Measurements from ENCODE around the gene XIST.
"Not testable (repeated sequence)": the region's sequence is repeated elsewhere in the genome, so short reads cannot be mapped to it uniquely, and the experiment has no call there.

Gene XIST

GRCh38 chrX:73792511-73792910 is 60.0 kb downstream of the XIST start:
- FAIRE-seq: not testable (repeated sequence)

DNA sequence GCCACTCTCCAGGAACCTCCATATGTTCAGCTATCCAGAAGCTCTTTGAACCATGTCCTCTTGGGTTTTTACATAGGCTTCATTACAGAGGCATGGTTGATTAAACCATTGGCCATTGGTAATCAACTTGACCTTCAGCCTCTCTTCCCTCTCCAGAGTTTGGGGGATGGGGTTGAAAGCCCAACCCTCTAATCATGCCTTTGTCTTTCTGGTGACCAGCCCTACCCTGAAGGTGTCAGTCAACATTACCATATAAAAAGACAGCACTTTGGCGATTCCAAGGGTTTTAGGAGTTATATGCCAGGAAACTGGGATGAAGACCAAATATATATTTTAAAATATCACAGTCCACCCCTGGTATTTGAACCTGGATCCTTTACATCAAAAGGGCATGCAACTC is 67.0 kb downstream of the XIST start:
- FAIRE-seq: no peak
